IPS-20b (cell line): ENCODE results near the gene PTPN3.

Experiments used
- H3K27ac ChIP-seq: one replicate; pipeline ENCODE4 v1.5.1; 2013; ENCODE audit warnings: low read length
- H3K27me3 ChIP-seq: 2 replicates; pipeline ENCODE4 v1.6.1; 2013; ENCODE audit warnings: mild to moderate bottlenecking, low read length, inconsistent platforms; ENCODE audit not compliant: insufficient read depth
- H3K36me3 ChIP-seq: 2 replicates; pipeline ENCODE4 v1.6.1; 2013; ENCODE audit warnings: low read depth, mild to moderate bottlenecking, inconsistent platforms, low read length, moderate library complexity; ENCODE audit not compliant: insufficient read depth
- H3K4me1 ChIP-seq: 2 replicates; pipeline ENCODE4 v1.6.1; 2013; ENCODE audit warnings: mild to moderate bottlenecking, control low read depth, inconsistent platforms, low read length, moderate library complexity; ENCODE audit not compliant: insufficient read depth
- H3K4me3 ChIP-seq: 2 replicates; pipeline ENCODE4 v1.5.1; 2013; ENCODE audit warnings: mild to moderate bottlenecking, low read length, inconsistent platforms
- H3K9ac ChIP-seq: 2 replicates; pipeline ENCODE4 v1.6.1; 2013; ENCODE audit warnings: low read depth, mild to moderate bottlenecking, inconsistent platforms, low read length, moderate library complexity
- H3K9me3 ChIP-seq: 2 replicates; pipeline ENCODE4 v1.6.1; 2013; ENCODE audit warnings: mild to moderate bottlenecking, low read depth, low read length, inconsistent platforms; ENCODE audit not compliant: insufficient read depth

Gene PTPN3

GRCh38 chr9:109499631-109500410 lies 1.7 kb upstream of the PTPN3 start:
- Histone ChIP-seq H3K27me3 (peaks cover 79% of the 10 kb centered on the region), H3K9ac (no peak overlapping the region), H3K4me1 (peaks cover 2% of the 10 kb centered on the region; the same call in 1 of the 2 replicates), H3K9me3 (no peaks in the 10 kb centered on the region), H3K36me3 (no peaks in the 10 kb centered on the region), H3K27ac (no peak overlapping the region), H3K4me3 (peak overlapping the region; percentile 66)

GRCh38 chr9:109499093-109499630 lies 1.1 kb upstream of the PTPN3 start:
- H3K27me3 ChIP-seq: peaks cover 86% of the 10 kb centered on the region
- peaks cover 2% of the 10 kb centered on the region; the same call in 1 of the 2 replicates for H3K4me1 ChIP-seq
- no peaks in the 10 kb centered on the region for H3K36me3 ChIP-seq
- H3K9ac ChIP-seq: no peak overlapping the region
- H3K4me3 ChIP-seq: peak overlapping the region; percentile 62
- H3K27ac ChIP-seq: no peak overlapping the region
- H3K9me3 ChIP-seq: no peaks in the 10 kb centered on the region

DNA sequence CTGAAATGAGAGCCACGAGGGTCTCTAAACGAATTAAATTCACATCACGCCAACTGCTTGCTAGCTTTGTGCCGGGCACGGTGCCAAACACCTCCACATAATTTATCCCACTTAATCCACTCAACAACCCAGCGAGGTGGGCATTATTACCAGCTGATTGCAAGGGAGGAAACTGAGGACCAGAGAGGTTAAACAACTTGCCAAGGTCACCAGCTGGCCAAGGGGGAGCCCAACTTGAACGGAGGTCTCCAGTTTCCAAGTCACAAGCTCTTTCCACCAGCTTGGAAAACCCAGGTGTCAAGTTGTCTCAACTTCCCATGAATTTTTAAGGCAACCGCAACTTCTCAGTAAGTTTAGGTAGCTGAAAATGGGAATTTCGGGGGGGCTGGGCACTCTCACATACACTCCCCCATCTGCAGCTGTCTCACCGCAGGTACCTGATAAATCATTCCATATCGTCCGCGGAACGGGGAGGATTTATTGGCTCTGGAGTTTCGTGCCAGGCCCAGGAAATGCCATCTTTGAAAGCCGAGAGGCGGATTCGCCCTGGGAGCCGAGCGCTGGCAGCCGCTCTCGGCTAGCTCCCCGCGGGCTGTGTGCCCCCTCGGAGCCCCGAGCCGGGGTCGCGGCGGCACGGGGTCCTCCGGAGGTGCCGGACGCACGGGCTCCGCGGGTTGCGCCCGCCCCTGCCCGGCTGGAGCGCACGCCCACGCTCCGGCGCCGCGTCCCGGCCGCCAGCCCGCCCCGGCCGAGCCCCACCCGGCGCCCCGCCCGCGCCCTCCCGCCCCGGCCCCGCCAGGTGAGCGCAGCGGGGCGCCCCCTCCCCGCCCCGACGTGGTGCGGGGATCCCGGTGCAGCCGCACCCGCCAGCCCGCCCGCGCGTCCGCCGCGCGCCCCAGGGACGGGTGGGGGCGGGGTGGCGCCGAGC lies 617 bp downstream of the PTPN3 start:
- Histone ChIP-seq H3K4me1 (peaks cover 2% of the 10 kb centered on the region; the same call in 1 of the 2 replicates), H3K4me3 (peak overlapping the region; percentile 65), H3K27ac (no peak overlapping the region), H3K27me3 (peaks cover 86% of the 10 kb centered on the region), H3K9ac (no peak overlapping the region), H3K9me3 (no peaks in the 10 kb centered on the region), H3K36me3 (no peaks in the 10 kb centered on the region)

DNA sequence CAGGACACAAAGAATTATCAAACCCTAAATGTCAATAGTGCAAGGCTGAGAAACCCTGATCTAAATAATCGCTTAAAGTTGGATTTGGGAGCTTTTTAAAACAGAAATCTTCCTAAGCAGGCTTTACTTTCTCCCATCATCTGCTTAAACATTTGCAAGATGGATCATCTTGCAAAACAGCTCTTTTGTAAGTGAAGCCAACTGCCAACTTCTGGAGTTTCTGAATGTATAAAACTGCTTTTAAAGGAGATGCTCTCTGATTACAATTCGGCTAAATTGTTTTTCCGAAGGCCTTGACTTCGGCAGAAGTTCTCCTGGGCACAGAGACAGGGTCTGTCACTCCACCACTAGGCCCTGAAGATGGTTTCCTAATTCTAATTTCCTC lies 1.3 kb downstream of the PTPN3 start:
- Histone ChIP-seq H3K9ac (no peak overlapping the region), H3K4me1 (peaks cover 2% of the 10 kb centered on the region; the same call in 1 of the 2 replicates), H3K27me3 (peaks cover 79% of the 10 kb centered on the region), H3K27ac (no peak overlapping the region), H3K4me3 (no peak overlapping the region), H3K36me3 (no peaks in the 10 kb centered on the region), H3K9me3 (no peaks in the 10 kb centered on the region)

DNA sequence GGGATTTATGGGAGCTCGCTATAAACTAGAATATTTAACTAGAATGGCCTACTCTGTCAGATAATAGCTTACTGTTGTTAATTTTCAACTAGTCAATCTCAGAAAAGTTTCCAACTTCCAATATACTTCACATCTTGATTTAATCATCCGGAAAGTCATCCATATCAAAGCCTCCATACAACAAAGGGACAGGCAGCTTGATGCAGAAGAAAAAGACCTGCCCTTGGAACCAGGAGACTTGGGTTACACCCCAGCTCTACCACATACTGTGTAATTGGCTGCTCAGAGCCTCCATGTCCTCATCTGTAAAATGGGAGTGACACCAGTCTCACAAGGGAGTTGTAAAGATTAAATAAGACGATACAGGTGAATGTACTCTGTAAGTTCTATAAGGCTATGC lies 1.9 kb downstream of the PTPN3 start:
- Histone ChIP-seq H3K9ac (no peak overlapping the region), H3K9me3 (no peaks in the 10 kb centered on the region), H3K27ac (no peak overlapping the region), H3K36me3 (no peaks in the 10 kb centered on the region), H3K27me3 (peaks cover 73% of the 10 kb centered on the region), H3K4me1 (peaks cover 2% of the 10 kb centered on the region; the same call in 1 of the 2 replicates), H3K4me3 (no peak overlapping the region)

DNA sequence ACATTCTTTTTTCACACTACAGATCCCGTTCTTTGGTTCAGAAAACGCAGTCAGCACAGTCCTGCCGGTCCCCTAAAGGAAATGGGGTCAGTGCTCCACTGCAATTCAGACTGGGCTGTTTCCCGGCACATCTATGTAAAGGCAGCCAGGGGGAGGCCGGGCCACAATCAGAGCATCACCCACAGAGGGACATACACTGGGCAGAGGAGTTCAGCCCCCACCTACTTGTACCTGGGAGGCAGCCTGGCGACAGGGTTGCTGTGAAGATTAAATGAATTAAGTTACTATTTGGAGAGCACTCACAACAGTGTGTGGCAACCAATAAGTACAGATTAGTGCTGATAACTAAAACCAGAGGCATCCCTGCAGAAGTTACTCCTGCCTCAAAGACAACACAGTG lies 4.5 kb downstream of the PTPN3 start:
- H3K9me3 ChIP-seq: no peaks in the 10 kb centered on the region
- H3K27me3 ChIP-seq: peaks cover 48% of the 10 kb centered on the region
- no peak overlapping the region for H3K27ac ChIP-seq
- H3K4me1 ChIP-seq: no peaks in the 10 kb centered on the region
- no peak overlapping the region for H3K4me3 ChIP-seq
- no peaks in the 10 kb centered on the region for H3K36me3 ChIP-seq
- H3K9ac ChIP-seq: no peak overlapping the region

GRCh38 chr9:109491590-109491989 lies 6.5 kb downstream of the PTPN3 start:
- Histone ChIP-seq H3K36me3 (no peaks in the 10 kb centered on the region), H3K4me3 (no peak overlapping the region), H3K9ac (no peak overlapping the region), H3K9me3 (no peaks in the 10 kb centered on the region), H3K27ac (no peak overlapping the region), H3K4me1 (peaks cover 6% of the 10 kb centered on the region), H3K27me3 (peaks cover 31% of the 10 kb centered on the region)

DNA sequence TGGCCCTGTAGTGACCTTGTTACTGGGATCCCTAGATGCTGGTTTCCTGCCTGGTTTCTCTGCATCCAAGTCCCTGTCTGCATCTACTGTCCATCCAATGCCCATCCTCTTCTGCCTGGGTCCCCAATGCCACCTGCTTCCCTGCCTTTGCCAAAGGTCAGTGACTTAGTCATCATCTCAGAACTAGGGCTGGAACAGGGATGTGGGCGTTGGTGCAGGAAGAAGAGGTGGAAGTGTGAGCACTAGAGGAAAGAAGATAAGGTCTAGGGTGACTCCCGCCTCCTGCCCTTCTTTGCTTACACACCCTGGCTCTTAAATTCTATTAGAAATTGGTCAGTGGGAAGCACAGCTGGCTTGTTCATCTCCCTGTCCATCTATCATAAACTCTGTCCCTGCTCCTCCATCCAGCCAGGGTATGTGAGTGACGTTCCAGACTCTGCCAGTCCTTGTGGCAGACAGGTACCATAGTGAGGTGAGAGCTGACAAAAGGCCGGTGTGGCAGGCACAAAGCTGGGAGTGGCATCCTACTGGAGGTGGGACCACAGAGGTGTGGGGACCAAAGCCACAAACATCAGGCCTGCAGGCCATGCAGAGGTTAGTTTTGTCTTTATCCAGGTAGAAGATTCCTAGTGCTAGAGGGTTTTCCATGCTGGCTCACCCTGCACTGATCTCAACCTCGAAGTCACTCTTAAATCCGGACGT lies 9.2 kb downstream of the PTPN3 start:
- no peak overlapping the region for H3K4me3 ChIP-seq
- no peaks in the 10 kb centered on the region for H3K9me3 ChIP-seq
- H3K27me3 ChIP-seq: 0 out of 2 replicates have a peak, but pooled peaks cover 5% of the 10 kb centered on the region
- H3K27ac ChIP-seq: no peak overlapping the region
- no peaks in the 10 kb centered on the region for H3K36me3 ChIP-seq
- H3K9ac ChIP-seq: no peak overlapping the region
- H3K4me1 ChIP-seq: peaks cover 6% of the 10 kb centered on the region

- Histone ChIP-seq H3K9ac (no peak overlapping the region), H3K36me3 (no peaks in the 10 kb centered on the region), H3K27me3 (no peaks in the 10 kb centered on the region), H3K4me3 (no peak overlapping the region), H3K9me3 (no peaks in the 10 kb centered on the region), H3K27ac (no peak overlapping the region), H3K4me1 (peaks cover 6% of the 10 kb centered on the region)
These were observed 9.8 kb downstream of the PTPN3 start for GRCh38 chr9:109488351-109488750.

DNA sequence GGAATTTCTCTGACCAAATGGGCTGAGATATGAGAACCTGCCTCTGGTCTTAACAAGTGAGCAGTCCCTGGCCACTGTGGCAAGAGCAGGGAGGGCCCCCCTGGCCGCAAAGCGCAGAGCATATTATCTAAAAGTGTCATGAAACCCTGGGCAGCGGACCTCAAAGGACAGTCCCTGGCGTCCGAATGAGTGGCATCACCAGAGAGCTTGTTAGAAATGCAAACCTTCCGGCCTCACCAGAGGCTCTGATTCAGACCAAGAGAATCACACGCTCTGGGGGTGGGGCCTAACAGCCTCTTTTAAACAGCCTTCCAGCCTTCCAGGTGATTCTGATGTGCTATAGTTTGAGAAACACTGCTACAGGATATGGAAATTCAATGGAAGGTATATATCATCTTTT lies 10.9 kb downstream of the PTPN3 start:
- Histone ChIP-seq H3K36me3 (no peaks in the 10 kb centered on the region), H3K9me3 (no peaks in the 10 kb centered on the region), H3K4me3 (no peak overlapping the region), H3K9ac (no peak overlapping the region), H3K4me1 (peaks cover 6% of the 10 kb centered on the region), H3K27me3 (no peaks in the 10 kb centered on the region), H3K27ac (no peak overlapping the region)

DNA sequence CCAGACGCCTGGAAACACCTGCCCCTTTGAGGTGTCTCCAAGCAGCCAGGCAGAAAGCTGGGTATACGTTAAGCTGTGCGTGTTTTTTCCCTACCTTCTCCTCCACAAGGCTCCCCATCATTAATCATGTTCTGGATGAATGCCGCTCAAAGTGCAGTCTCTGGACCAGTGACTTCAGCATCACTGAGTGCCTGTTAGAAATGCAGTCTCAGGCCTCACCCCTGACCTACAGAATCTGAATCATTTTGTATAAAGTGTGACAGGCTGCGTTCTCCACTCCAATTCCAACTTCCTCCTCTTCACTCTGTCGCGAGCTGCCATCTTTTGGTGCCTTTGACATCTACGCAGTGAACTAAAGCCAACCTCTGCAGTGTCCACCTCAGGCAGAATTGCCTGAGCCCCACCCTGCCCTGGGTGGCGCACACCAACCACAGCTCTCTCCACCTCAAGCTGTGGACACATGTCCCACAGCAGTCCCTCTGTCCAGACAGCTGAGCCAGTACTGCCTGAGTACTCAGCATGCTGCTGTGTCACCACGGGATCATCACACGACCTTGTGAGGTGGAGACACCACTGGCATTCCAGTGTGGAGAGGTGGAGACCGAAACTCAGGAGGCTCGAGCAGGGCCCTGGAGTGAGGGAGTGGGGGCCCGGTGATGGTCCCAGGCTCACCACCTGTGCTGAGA lies 14.2 kb downstream of the PTPN3 start:
- Histone ChIP-seq H3K27ac (no peak overlapping the region), H3K9me3 (no peaks in the 10 kb centered on the region), H3K4me3 (no peak overlapping the region), H3K36me3 (no peaks in the 10 kb centered on the region), H3K27me3 (no peaks in the 10 kb centered on the region), H3K4me1 (peaks cover 6% of the 10 kb centered on the region), H3K9ac (no peak overlapping the region)
